HEK293T (cell line): Measurements from ENCODE around the gene CD36.

Experiments
- ARNT ChIP-seq: fragments of 450-650 bp; IDR thresholded peaks from 2 replicates; pipeline ENCODE4 v1.6.1; 2017; ENCODE audit warnings: mild to moderate bottlenecking
- FOXA1 ChIP-seq: fragments of 450-650 bp; IDR thresholded peaks from 2 replicates; pipeline ENCODE4 v1.6.1; 2016; ENCODE audit warnings: mild to moderate bottlenecking
- FOXK2 ChIP-seq: fragments of 450-650 bp; IDR thresholded peaks from 2 replicates; pipeline ENCODE4 v1.6.1; 2016; ENCODE audit warnings: mild to moderate bottlenecking
- FOXM1 ChIP-seq: fragments of 450-650 bp; IDR thresholded peaks from 2 replicates; pipeline ENCODE4 v1.6.1; 2017; ENCODE audit warnings: mild to moderate bottlenecking, borderline replicate concordance
- HDGF ChIP-seq: fragments of 450-650 bp; IDR thresholded peaks from 2 replicates; pipeline ENCODE4 v1.6.1; 2017; ENCODE audit warnings: antibody characterized with exemption, borderline replicate concordance
- LEF1 ChIP-seq: fragments of 450-650 bp; IDR thresholded peaks from 2 replicates; pipeline ENCODE4 v1.6.1; 2017; ENCODE audit warnings: mild to moderate bottlenecking, borderline replicate concordance
- NFRKB ChIP-seq: fragments of 450-650 bp; IDR thresholded peaks from 2 replicates; pipeline ENCODE4 v1.6.1; 2016; ENCODE audit warnings: mild to moderate bottlenecking, moderate library complexity
- SP1 ChIP-seq: fragments of 450-650 bp; IDR thresholded peaks from 2 replicates; pipeline ENCODE4 v1.6.1; 2017
- SUZ12 ChIP-seq: fragments of 450-650 bp; IDR thresholded peaks from 2 replicates; pipeline ENCODE4 v1.6.1; 2016; ENCODE audit warnings: mild to moderate bottlenecking
- TARDBP ChIP-seq: fragments of 450-650 bp; IDR thresholded peaks from 2 replicates; pipeline ENCODE4 v1.6.1; 2016

- TF ChIP-seq SUZ12 (no peak), SP1 (no peak), FOXK2 (no peak), ARNT (no peak), TARDBP (no peak), NFRKB (no peak), HDGF (no peak), FOXM1 (no peak), FOXA1 (no peak), LEF1 (no peak)
These were observed 61.3 kb downstream of the CD36 start for GRCh38 chr7:80699721-80700256.
